A673 (cell line): ENCODE measurements around the gene LRP6. TPM values are rescaled to one million over a fixed set of nuclear protein-coding genes. Genes with fewer than 3 reads are reported as not detected.
A peak's percentile ranks its signal among the peaks of the same experiment; 100 is the strongest.

Experiments
- BruUV-seq: library from RNA; stranded (reverse); fragments of 400-500 nt; replicated peaks from 2 replicates; lab custom pipeline; 2021; lab: Mats Ljungman, UMichigan
- CTCF ChIA-PET: fragments of 300-600 bp; sonication (Branson Sonifier 250); formaldehyde crosslinking; loops from one replicate; lab custom pipeline; 2022; ENCODE audit warnings: antibody characterized with exemption; lab: Charles Lee
- POLR2A ChIA-PET: fragments of 300-600 bp; sonication (Branson Sonifier 250); formaldehyde crosslinking; loops from one replicate; lab custom pipeline; 2022; ENCODE audit warnings: antibody characterized with exemption; ENCODE audit not compliant: low non-redundant PET; lab: Charles Lee
- DNase-seq: peaks from one replicate; pipeline ENCODE4 v3.0.0-alpha.2; 2015; ENCODE audit warnings: low spot score
- H3K27ac ChIP-seq: fragments of 200-600 bp; sonication (generic); 2 replicates; pipeline ENCODE4 v1.5.1; 2016; ENCODE audit warnings: mixed run types, low read depth, mild to moderate bottlenecking, mixed read lengths, antibody characterized with exemption, low read length; ENCODE audit not compliant: poor library complexity, severe bottlenecking
- H3K27me3 ChIP-seq: fragments of 200-600 bp; sonication (generic); replicated peaks from 2 replicates; pipeline ENCODE4 v1.6.1; 2017; ENCODE audit warnings: mixed run types, low read depth, mild to moderate bottlenecking, mixed read lengths, antibody characterized with exemption, low read length; ENCODE audit not compliant: insufficient read depth, poor library complexity
- H3K36me3 ChIP-seq: fragments of 200-600 bp; sonication (generic); 2 replicates; pipeline ENCODE4 v1.6.1; 2016; ENCODE audit warnings: mixed run types, mild to moderate bottlenecking, mixed read lengths, antibody characterized with exemption, low read length; ENCODE audit not compliant: insufficient read depth, poor library complexity, severe bottlenecking
- H3K4me1 ChIP-seq: fragments of 200-600 bp; sonication (generic); 2 replicates; pipeline ENCODE4 v1.6.1; 2017; ENCODE audit warnings: mixed run types, mild to moderate bottlenecking, mixed read lengths, antibody characterized with exemption, low read length; ENCODE audit not compliant: insufficient read depth, poor library complexity, severe bottlenecking
- H3K4me3 ChIP-seq: fragments of 200-600 bp; sonication (generic); 2 replicates; pipeline ENCODE4 v1.5.1; 2016; ENCODE audit warnings: low read depth, mixed run types, mild to moderate bottlenecking, mixed read lengths, low read length; ENCODE audit not compliant: poor library complexity, severe bottlenecking
- H3K9me3 ChIP-seq: fragments of 200-600 bp; sonication (generic); 2 replicates; pipeline ENCODE4 v1.6.1; 2016; ENCODE audit warnings: mixed run types, low read depth, mild to moderate bottlenecking, mixed read lengths, antibody characterized with exemption, low read length; ENCODE audit not compliant: poor library complexity, severe bottlenecking
- CTCF ChIP-seq: fragments of 300-800, 200-600 bp; sonication (generic); conservative IDR thresholded peaks from 2 replicates; pipeline ENCODE4 v1.5.1; 2017; ENCODE audit warnings: low read depth, mild to moderate bottlenecking, antibody characterized with exemption, low read length, moderate library complexity, mixed read lengths
- EZH2 ChIP-seq: fragments of 200-600 bp; sonication (generic); IDR thresholded peaks from 2 replicates; pipeline ENCODE4 v1.6.1; 2017; ENCODE audit warnings: borderline replicate concordance, low read depth, mild to moderate bottlenecking, mixed read lengths, antibody characterized with exemption, low read length; ENCODE audit not compliant: poor library complexity, severe bottlenecking
- intact Hi-C: fragments of 100-400 bp; cut with micrococcal nuclease; formaldehyde crosslinking; loops from one replicate; pipeline ENCODE4 v1.10.0; 2022; ENCODE audit not compliant: unreplicated experiment
- total RNA-seq: library from RNA; stranded (reverse); gene quantifications from 2 replicates; pipeline ENCODE4 v1.2.3, GENCODE V29; 2021

LRP6 gene
- total RNA-seq, 1 experiment from 2014 or later: 97.4 TPM

GRCh38 chr12:12138203-12139154, 128.4 kb downstream of the LRP6 start:
- intact Hi-C loops: no loop called here
- POLR2A ChIA-PET: no interaction called here
- no peaks in the 10 kb centered on the region for H3K9me3 ChIP-seq
- H3K36me3 ChIP-seq: peaks cover 47% of the 10 kb centered on the region
- no peak overlapping the region for H3K4me3 ChIP-seq
- CTCF ChIA-PET: interaction anchor here (0.7 kb wide), 1 partner anchor 300 kb away, joined by 3 read pairs; no protein-coding TSS in a partner anchor
- H3K27ac ChIP-seq: no peak overlapping the region
- no peaks in the 10 kb centered on the region for H3K27me3 ChIP-seq
- no TSS peak for BruUV-seq
- H3K4me1 ChIP-seq: peaks cover 11% of the 10 kb centered on the region
- no peak for TF ChIP-seq EZH2
- TF ChIP-seq CTCF: no peak
- no peak for DNase-seq

GRCh38 chr12:12133785-12134184, 133.1 kb downstream of the LRP6 start:
- H3K27me3 ChIP-seq: no peaks in the 10 kb centered on the region
- POLR2A ChIA-PET: no interaction called here
- peak; percentile 37 for DNase-seq
- no peak for TF ChIP-seq EZH2
- no peak for TF ChIP-seq CTCF
- H3K4me1 ChIP-seq: peaks cover 24% of the 10 kb centered on the region
- no TSS peak for BruUV-seq
- H3K9me3 ChIP-seq: no peaks in the 10 kb centered on the region
- intact Hi-C loops: no loop called here
- no peak overlapping the region for H3K4me3 ChIP-seq
- no peak overlapping the region for H3K27ac ChIP-seq
- H3K36me3 ChIP-seq: peaks cover 49% of the 10 kb centered on the region
- CTCF ChIA-PET: no interaction called here

- peaks cover 49% of the 10 kb centered on the region for H3K36me3 ChIP-seq
- intact Hi-C loops: no loop called here
- no peak overlapping the region for H3K4me3 ChIP-seq
- no peaks in the 10 kb centered on the region for H3K27me3 ChIP-seq
- H3K4me1 ChIP-seq: peaks cover 29% of the 10 kb centered on the region
- BruUV-seq: no TSS peak
- CTCF ChIA-PET: no interaction called here
- no peak for DNase-seq
- POLR2A ChIA-PET: no interaction called here
- TF ChIP-seq CTCF (no peak), EZH2 (no peak)
- no peaks in the 10 kb centered on the region for H3K9me3 ChIP-seq
- no peak overlapping the region for H3K27ac ChIP-seq
Observed at GRCh38 chr12:12133259-12133658, 133.6 kb downstream of the LRP6 start.
